ENCODE measurements around the gene CRTC3. TPM values are rescaled to one million over a fixed set of nuclear protein-coding genes. Genes with fewer than 3 reads are reported as not detected.

CRTC3 gene
- total RNA-seq, 2 donors from 2014 or later, result 10.5 to 13.0 TPM

GRCh38 chr15:90560229-90560776 lies 30.6 kb downstream of the CRTC3 start:
- Histone ChIP-seq H3K4me3 (no peak overlapping the region), H3K9me3 (no peaks in the 10 kb centered on the region), H3K4me1 (peaks cover 54% of the 10 kb centered on the region), H3K27ac (peak overlapping the region; percentile 4 to 90 (median 74)), H3K36me3 (replicated peaks in 1 of 2; ENCODE audit: insufficient read depth in 1 of 2, low read depth in 2 of 2) (no peaks in the 10 kb centered on the region), H3K27me3 (no peaks in the 10 kb centered on the region)
- peak; percentile 26 for ATAC-seq
- intact Hi-C loops (cut with DNase I), result no loop called here
- WGBS, 2 donors, result 55 to 67% methylated on average over 7 of the region's 7 CpGs
- DNase-seq, result peak; percentile 24 to 64 (median 54)
- TF ChIP-seq POLR2A (IDR thresholded peaks at IDR 0.05) (no peak), CTCF (IDR thresholded peaks at IDR 0.05) (no peak)

GRCh38 chr15:90561344-90562244 lies 31.9 kb downstream of the CRTC3 start:
- Histone ChIP-seq H3K4me1 (peaks cover 54% of the 10 kb centered on the region), H3K36me3 (replicated peaks in 1 of 2; ENCODE audit: insufficient read depth in 1 of 2, low read depth in 2 of 2) (no peaks in the 10 kb centered on the region), H3K27ac (peak overlapping the region; percentile 20 to 90 (median 74)), H3K27me3 (no peaks in the 10 kb centered on the region), H3K9me3 (no peaks in the 10 kb centered on the region), H3K4me3 (no peak overlapping the region)
- no peak for TF ChIP-seq POLR2A (IDR thresholded peaks at IDR 0.05)
- TF ChIP-seq CTCF (IDR thresholded peaks at IDR 0.05), result no peak
- WGBS, 2 donors, result 70 to 89% methylated on average over 5 of the region's 5 CpGs
- DNase-seq (peak in 1 of 4 donors; percentile 20), ATAC-seq (no peak)
- intact Hi-C loops (cut with DNase I), result no loop called here

GRCh38 chr15:90562669-90563068 lies 32.9 kb downstream of the CRTC3 start:
- TF ChIP-seq CTCF (IDR thresholded peaks at IDR 0.05) (no peak), POLR2A (IDR thresholded peaks at IDR 0.05) (no peak)
- Histone ChIP-seq H3K4me3 (no peak overlapping the region), H3K9me3 (no peaks in the 10 kb centered on the region), H3K27me3 (no peaks in the 10 kb centered on the region), H3K36me3 (replicated peaks in 1 of 2; ENCODE audit: insufficient read depth in 1 of 2, low read depth in 2 of 2) (no peaks in the 10 kb centered on the region), H3K27ac (peak overlapping the region in 2 of 4 donors; percentile 60 to 90), H3K4me1 (peaks cover 46% of the 10 kb centered on the region)
- DNase-seq (no peak), ATAC-seq (no peak)
- intact Hi-C loops (cut with DNase I), result no loop called here
- WGBS, 2 donors, result 91 to 95% methylated on average over 5 of the region's 5 CpGs

GRCh38 chr15:90563463-90563862 lies 33.7 kb downstream of the CRTC3 start:
- ATAC-seq (no peak), DNase-seq (no peak)
- H3K9me3 ChIP-seq, result no peaks in the 10 kb centered on the region
- no peak for TF ChIP-seq POLR2A (IDR thresholded peaks at IDR 0.05)
- TF ChIP-seq CTCF (IDR thresholded peaks at IDR 0.05), result no peak
- H3K36me3 ChIP-seq (replicated peaks in 1 of 2; ENCODE audit: insufficient read depth in 1 of 2, low read depth in 2 of 2), result no peaks in the 10 kb centered on the region
- H3K4me1 ChIP-seq, result peaks cover 38% of the 10 kb centered on the region
- no peaks in the 10 kb centered on the region for H3K27me3 ChIP-seq
- intact Hi-C loops (cut with DNase I), result no loop called here
- H3K27ac ChIP-seq, result peak overlapping the region in 1 of 4 donors; percentile 56
- no peak overlapping the region for H3K4me3 ChIP-seq
- 80% methylated on average over 3 of the region's 3 CpGs for WGBS, 2 donors
